ENCODE measurements around the gene JMJD1C.

The JMJD1C gene

GRCh38 chr10:63434866-63435854 is 30.6 kb downstream of the JMJD1C start:
- no peak for DNase-seq

- no peak for DNase-seq
These were observed 33.6 kb downstream of the JMJD1C start for GRCh38 chr10:63431962-63432797.

- DNase-seq = no peak
These were observed 34.8 kb downstream of the JMJD1C start for GRCh38 chr10:63430999-63431356.

GRCh38 chr10:63430091-63430998 is 35.4 kb downstream of the JMJD1C start:
- DNase-seq = peak; percentile 26

- no peak for DNase-seq
These were observed 36.5 kb downstream of the JMJD1C start for GRCh38 chr10:63429281-63429680.

- no peak for DNase-seq
These were observed 38.8 kb downstream of the JMJD1C start for GRCh38 chr10:63427013-63427412.

GRCh38 chr10:63425512-63425911 is 40.3 kb downstream of the JMJD1C start:
- no peak for DNase-seq

- DNase-seq = no peak
These were observed 41.2 kb downstream of the JMJD1C start for GRCh38 chr10:63424576-63424975.

GRCh38 chr10:63423494-63423893 is 42.3 kb downstream of the JMJD1C start:
- no peak for DNase-seq

- DNase-seq = no peak
These were observed 44.2 kb downstream of the JMJD1C start for GRCh38 chr10:63421591-63421990.

- peak; percentile 75 for DNase-seq
These were observed 49.4 kb downstream of the JMJD1C start for GRCh38 chr10:63416376-63416775.

GRCh38 chr10:63415640-63416244 is 50.0 kb downstream of the JMJD1C start:
- no peak for DNase-seq

- DNase-seq = no peak
These were observed 51.1 kb downstream of the JMJD1C start for GRCh38 chr10:63414481-63415260.

- DNase-seq = no peak
These were observed 52.3 kb downstream of the JMJD1C start for GRCh38 chr10:63413429-63413828.

- no peak for DNase-seq
These were observed 53.5 kb downstream of the JMJD1C start for GRCh38 chr10:63412304-63412703.

- DNase-seq = no peak
These were observed 55.1 kb downstream of the JMJD1C start for GRCh38 chr10:63410633-63411032.

- peak; percentile 19 for DNase-seq
These were observed 56.2 kb downstream of the JMJD1C start for GRCh38 chr10:63409465-63410027.

GRCh38 chr10:63407136-63407662 is 58.6 kb downstream of the JMJD1C start:
- no peak for DNase-seq

- peak; percentile 24 for DNase-seq
These were observed 69.5 kb downstream of the JMJD1C start for GRCh38 chr10:63396133-63396761.

- DNase-seq = no peak
These were observed 72.7 kb downstream of the JMJD1C start for GRCh38 chr10:63393050-63393449.

Data from eye (tissue), 1 donor.